HepG2 (cell line): ENCODE measurements around the gene DNMT1. TPM values are rescaled to one million over a fixed set of nuclear protein-coding genes. Genes with fewer than 3 reads are reported as not detected.

ENCODE experiments used
- ATAC-seq: fragments of 200-7000 bp; cut with Tn5 transposase; 3 replicates; pipeline ENCODE4 v1.9.1; 2020; ENCODE audit warnings: mild to moderate bottlenecking, moderate library complexity
- BruUV-seq: library from RNA; stranded (reverse); fragments of 400-500 nt; replicated peaks from 2 replicates; lab custom pipeline; 2021; lab: Mats Ljungman, UMichigan
- CTCF ChIA-PET: fragments of 300-600 bp; formaldehyde crosslinking; extraction: SDS; loops from one replicate; lab custom pipeline; 2021; ENCODE audit warnings: low total read pairs, inconsistent platforms, low intra/inter-chr PET ratio; lab: Yijun Ruan, JAX
- POLR2A ChIA-PET: fragments of 350-600 bp; sonication (Branson Sonifier 250); formaldehyde crosslinking; loops from one replicate; lab custom pipeline; 2020; ENCODE audit warnings: antibody characterized with exemption, inconsistent platforms; lab: Yijun Ruan, JAX
- DNase-seq: peaks from one replicate; pipeline ENCODE4 v3.0.0-alpha.2; 2015; ENCODE audit warnings: low spot score
- FAIRE-seq: peaks from 3 replicates; lab custom pipeline; 2011; peaks lifted over from hg19 to GRCh38; lab: Jason Lieb, UNC
- H2AFZ ChIP-seq: one replicate; pipeline ENCODE4 v1.6.1; 2011; ENCODE audit warnings: low read length, inconsistent platforms
- H3K27ac ChIP-seq: fragments of 300-600 bp; 3 replicates; pipeline ENCODE4 v1.8.0; 2011; ENCODE audit warnings: mixed run types, mild to moderate bottlenecking, mixed read lengths, low read length, inconsistent platforms; ENCODE audit not compliant: insufficient read depth; ENCODE audit errors: extremely low read length
- H3K27me3 ChIP-seq, 2 experiments: fragments of 200-600 bp in 1 of 2; 2 replicates in 1 of 2; 3 replicates in 1 of 2; pipeline versions ENCODE4 v1.6.0 to v1.8.0; 2011; ENCODE audit warnings: low read length in 2 of 2, mild to moderate bottlenecking in 2 of 2, moderate library complexity in 2 of 2, inconsistent platforms in 1 of 2; ENCODE audit not compliant: insufficient read depth in 2 of 2, control insufficient read depth in 1 of 2
- H3K36me3 ChIP-seq, 2 experiments: fragments of 200-600 bp in 1 of 2; replicated peaks in 1 of 2; 2 replicates in 1 of 2; 3 replicates in 1 of 2; pipeline versions ENCODE4 v1.5.1 to v1.8.0; 2011; ENCODE audit warnings: low read length in 2 of 2, inconsistent platforms in 1 of 2; ENCODE audit not compliant: insufficient read depth in 2 of 2, control insufficient read depth in 1 of 2
- H3K4me1 ChIP-seq: 2 replicates; pipeline ENCODE4 v1.5.1; 2012; ENCODE audit warnings: low read length, inconsistent platforms; ENCODE audit not compliant: insufficient read depth
- H3K4me2 ChIP-seq: 2 replicates; pipeline ENCODE4 v1.6.0; 2011; ENCODE audit warnings: low read depth, low read length, inconsistent platforms
- H3K4me3 ChIP-seq, 3 experiments: fragments of 200-600 bp in 1 of 3; sonication (generic), shearing (Covaris generic) in 1 of 3; replicated peaks in 1 of 3; 2 replicates each; pipeline ENCODE4 v1.5.1; 2011 to 2016; ENCODE audit warnings: low read length in 3 of 3, inconsistent platforms in 2 of 3, low read depth in 2 of 3, mild to moderate bottlenecking in 2 of 3, control low read depth in 1 of 3, mixed read lengths in 1 of 3; ENCODE audit not compliant: insufficient read depth in 1 of 3
- H3K79me2 ChIP-seq: one replicate; pipeline ENCODE4 v1.6.1; 2011; ENCODE audit warnings: low read length, inconsistent platforms; ENCODE audit not compliant: insufficient read depth
- H3K9ac ChIP-seq: 2 replicates; pipeline ENCODE4 v1.6.0; 2011; ENCODE audit warnings: mild to moderate bottlenecking, low read depth, low read length, inconsistent platforms; ENCODE audit not compliant: insufficient read depth
- H3K9me3 ChIP-seq: 2 replicates; pipeline ENCODE4 v1.5.1; 2012; ENCODE audit warnings: mild to moderate bottlenecking, low read length
- H4K20me1 ChIP-seq: 2 replicates; pipeline ENCODE4 v1.6.0; 2011; ENCODE audit warnings: inconsistent platforms, mild to moderate bottlenecking, low read length, moderate library complexity; ENCODE audit not compliant: insufficient read depth
- GABPB1 ChIP-seq: IDR thresholded peaks from 2 replicates; pipeline ENCODE4 v1.6.1; 2016; ENCODE audit warnings: mild to moderate bottlenecking, missing genetic modification reagents, moderate library complexity, missing compliant biosample characterization
- SIX1 ChIP-seq: sonication (generic); formaldehyde crosslinking; IDR thresholded peaks from 2 replicates; pipeline ENCODE4 v1.4.0; 2020; ENCODE audit warnings: missing genetic modification reagents, borderline replicate concordance
- SMAD3 ChIP-seq: sonication (generic); formaldehyde crosslinking; IDR thresholded peaks from 2 replicates; pipeline ENCODE4 v1.4.0; 2020; ENCODE audit warnings: missing genetic modification reagents
- SRF ChIP-seq: IDR thresholded peaks from 2 replicates; pipeline ENCODE4 v1.6.1; 2011; ENCODE audit warnings: mild to moderate bottlenecking, low read depth, low read length, moderate library complexity
- TCF7 ChIP-seq: sonication (generic); IDR thresholded peaks from 2 replicates; pipeline ENCODE4 v1.6.1; 2016; ENCODE audit warnings: antibody characterized with exemption, low read depth
- ZNF256 ChIP-seq: sonication (generic); formaldehyde crosslinking; conservative IDR thresholded peaks from 2 replicates; pipeline ENCODE4 v1.4.0; 2020; ENCODE audit warnings: missing genetic modification reagents
- ZNF550 ChIP-seq: sonication (generic); formaldehyde crosslinking; IDR thresholded peaks from 2 replicates; pipeline ENCODE4 v1.4.0; 2020; ENCODE audit warnings: mild to moderate bottlenecking, missing genetic modification reagents, borderline replicate concordance
- ZNF772 ChIP-seq: sonication (generic); formaldehyde crosslinking; IDR thresholded peaks from 2 replicates; pipeline ENCODE4 v1.5.0; 2020; ENCODE audit warnings: mild to moderate bottlenecking, missing genetic modification reagents
- WGBS: methylation state at CpG from one replicate; pipeline ENCODE4 v1.1.6; 2017; ENCODE audit warnings: low lambda C conversion rate; 5-methylcytosine and 5-hydroxymethylcytosine counted together
- in situ Hi-C: cut with HindIII; loops from 2 replicates; pipeline ENCODE4 v1.10.0; 2017; ENCODE audit warnings: low pct_unique_long_range_greater_than_20kb; ENCODE audit not compliant: extremely low pct_ligation_motif_present
- intact Hi-C: fragments of 100-400 bp; cut with micrococcal nuclease; formaldehyde crosslinking; loops from one replicate; pipeline ENCODE4 v1.10.0; 2022; ENCODE audit not compliant: unreplicated experiment
- polyA plus RNA-seq, 8 experiments: library from polyadenylated mRNA; depleted of rRNA in 3 of 8; stranded (reverse) in 7 of 8; unstranded in 1 of 8; fragments of >200 nt; fragmentation: Illumina TruSeq in 4 of 8; extraction: Trizol in 4 of 8; gene quantifications; 2 replicates each; pipeline versions ENCODE4 v1.2.1 to v1.2.3, GENCODE V29; 2011 to 2016; ENCODE audit warnings: low read depth in 4 of 8, missing spikeins in 1 of 8, mixed read lengths in 1 of 8; ENCODE audit not compliant: insufficient read depth in 1 of 8
- total RNA-seq, 5 experiments: library from RNA; depleted of rRNA; stranded (reverse); fragments of >200 nt; fragmentation: Illumina TruSeq; extraction: Trizol; gene quantifications; 2 replicates each; pipeline ENCODE4 v1.2.3, GENCODE V29; 2016; ENCODE audit warnings: low read depth in 1 of 5
- TF ChIP-seq, protein P1 (sequence below): IDR thresholded peaks from 2 replicates; pipeline ENCODE4 v1.6.1; 2018; ENCODE audit warnings: missing genetic modification reagents, mild to moderate bottlenecking, missing compliant biosample characterization
- TF ChIP-seq, protein P2 (sequence below): sonication (generic); formaldehyde crosslinking; IDR thresholded peaks from 2 replicates; pipeline ENCODE4 v1.4.0; 2020; ENCODE audit warnings: missing genetic modification reagents; ENCODE audit errors: not compliant biosample characterization

Gene DNMT1
- total and polyA plus RNA-seq, 2 of the 13 experiments (the other 11 are each of a cell fraction or from before 2014, with no cell fraction given): 31.2 to 91.1 TPM

DNA sequence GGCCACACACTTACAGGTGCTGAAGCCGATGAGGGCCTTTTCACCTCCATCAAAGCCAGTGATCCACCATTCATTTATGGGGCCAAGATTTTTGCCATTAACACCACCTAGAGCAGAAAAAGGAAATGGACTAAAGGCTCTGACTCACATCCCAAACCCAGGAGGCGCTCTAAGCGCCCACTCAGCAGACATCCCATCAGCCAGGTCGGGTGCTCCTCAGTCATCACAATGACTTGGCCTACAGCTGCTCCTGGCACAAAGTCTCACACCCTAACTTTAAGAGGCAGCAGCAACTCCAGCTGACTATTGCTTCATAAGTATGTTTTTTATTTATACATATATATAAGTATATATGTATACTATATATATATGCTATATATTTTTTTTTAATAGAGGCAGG lies 38.9 kb downstream of the DNMT1 start:
- Histone ChIP-seq H3K79me2 (no peaks in the 10 kb centered on the region), H3K27ac (no peak overlapping the region), H3K9me3 (no peaks in the 10 kb centered on the region), H3K9ac (no peak overlapping the region), H3K4me2 (no peak overlapping the region), H2AFZ (no peak overlapping the region), H4K20me1 (no peaks in the 10 kb centered on the region), H3K36me3 (peaks cover 44 to 88% of the 10 kb centered on the region in 2 experiments), H3K4me1 (no peaks in the 10 kb centered on the region), H3K4me3 (no peak overlapping the region), H3K27me3 (no peaks in the 10 kb centered on the region)
- FAIRE-seq: no peak
- intact Hi-C loops: no loop called here
- POLR2A ChIA-PET: interaction anchor here (0.6 kb wide), 1 partner anchor 12 kb away, joined by 4 read pairs; no protein-coding TSS in a partner anchor
- no TSS peak for BruUV-seq
- ATAC-seq: no peak
- WGBS: 95% methylated on average over 4 of the region's 4 CpGs
- no peak for DNase-seq
- CTCF ChIA-PET: no interaction called here
- TF ChIP-seq SRF: no peak
- no peak for TF ChIP-seq SIX1 (CRISPR knock-in tag)
- in situ Hi-C loops: no loop called here

DNA sequence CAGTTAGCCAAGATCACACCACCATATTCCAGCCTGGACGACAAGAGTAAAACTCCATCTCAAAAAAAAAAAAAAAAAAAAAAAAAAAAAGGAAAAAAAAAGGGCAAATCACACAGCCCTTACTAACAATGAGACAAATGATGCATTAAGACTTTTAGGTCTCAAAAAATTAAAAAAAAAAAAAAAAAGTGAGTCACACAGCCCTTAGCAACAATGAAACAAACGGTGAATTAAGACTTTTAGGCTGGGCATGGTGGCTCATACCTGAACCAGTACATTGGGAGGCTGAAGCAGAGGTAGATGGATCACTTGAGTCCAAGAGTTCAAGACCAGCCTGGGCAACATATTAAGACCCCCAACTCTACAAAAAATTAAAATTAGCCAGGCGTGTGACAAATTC lies 42.7 kb downstream of the DNMT1 start:
- WGBS: 95% methylated on average over 3 of the region's 3 CpGs
- FAIRE-seq: no peak

More for the DNA sequence above, 42.7 kb downstream of the DNMT1 start:
- Histone ChIP-seq H3K4me1 (no peaks in the 10 kb centered on the region), H3K27me3 (no peaks in the 10 kb centered on the region), H3K27ac (no peak overlapping the region), H2AFZ (no peak overlapping the region), H3K4me3 (no peak overlapping the region), H3K9ac (no peak overlapping the region), H3K4me2 (no peak overlapping the region), H3K36me3 (peaks cover 39 to 78% of the 10 kb centered on the region in 2 experiments), H4K20me1 (no peaks in the 10 kb centered on the region), H3K79me2 (no peaks in the 10 kb centered on the region), H3K9me3 (no peaks in the 10 kb centered on the region)
- TF ChIP-seq ZNF772: no peak
- no peak for TF ChIP-seq TCF7
- TF ChIP-seq ZNF256 (CRISPR knock-in tag): no peak
- TF ChIP-seq, protein P1, sequence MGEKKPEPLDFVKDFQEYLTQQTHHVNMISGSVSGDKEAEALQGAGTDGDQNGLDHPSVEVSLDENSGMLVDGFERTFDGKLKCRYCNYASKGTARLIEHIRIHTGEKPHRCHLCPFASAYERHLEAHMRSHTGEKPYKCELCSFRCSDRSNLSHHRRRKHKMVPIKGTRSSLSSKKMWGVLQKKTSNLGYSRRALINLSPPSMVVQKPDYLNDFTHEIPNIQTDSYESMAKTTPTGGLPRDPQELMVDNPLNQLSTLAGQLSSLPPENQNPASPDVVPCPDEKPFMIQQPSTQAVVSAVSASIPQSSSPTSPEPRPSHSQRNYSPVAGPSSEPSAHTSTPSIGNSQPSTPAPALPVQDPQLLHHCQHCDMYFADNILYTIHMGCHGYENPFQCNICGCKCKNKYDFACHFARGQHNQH (CRISPR knock-in tag): no peak
- TF ChIP-seq, protein P2, sequence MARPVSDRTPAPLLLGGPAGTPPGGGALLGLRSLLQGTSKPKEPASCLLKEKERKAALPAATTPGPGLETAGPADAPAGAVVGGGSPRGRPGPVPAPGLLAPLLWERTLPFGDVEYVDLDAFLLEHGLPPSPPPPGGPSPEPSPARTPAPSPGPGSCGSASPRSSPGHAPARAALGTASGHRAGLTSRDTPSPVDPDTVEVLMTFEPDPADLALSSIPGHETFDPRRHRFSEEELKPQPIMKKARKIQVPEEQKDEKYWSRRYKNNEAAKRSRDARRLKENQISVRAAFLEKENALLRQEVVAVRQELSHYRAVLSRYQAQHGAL (CRISPR knock-in tag): no peak
- no peak for TF ChIP-seq SMAD3 (CRISPR knock-in tag)
- TF ChIP-seq ZNF550 (CRISPR knock-in tag): no peak
- TF ChIP-seq GABPB1: no peak
- in situ Hi-C loops: no loop called here
- ChIA-PET CTCF (no interaction called here), POLR2A (no interaction called here)
- no peak for ATAC-seq
- intact Hi-C loops: no loop called here
- no TSS peak for BruUV-seq
- no peak for DNase-seq
